A549 (cell line): ENCODE measurements around the gene PKN2.

ENCODE experiments used
- ESRRA ChIP-seq: fragments of 150-350 bp; IDR thresholded peaks from 2 replicates; pipeline ENCODE4 v1.6.1; 2014; ENCODE audit warnings: mild to moderate bottlenecking, low read length, borderline replicate concordance
- JUN ChIP-seq, 2 experiments: fragments of >200 bp; sonication (Bioruptor Twin); formaldehyde crosslinking; IDR thresholded peaks; 2 replicates in 1 of 2; 3 replicates in 1 of 2; pipeline ENCODE4 v1.6.1; 2016 to 2017
- MYC ChIP-seq: IDR thresholded peaks from 2 replicates; pipeline ENCODE4 v1.6.1; 2012; ENCODE audit warnings: mild to moderate bottlenecking, inconsistent platforms, low read length, improper control_type of control experiment, borderline replicate concordance
- SREBF2 ChIP-seq: fragments of 450-650 bp; IDR thresholded peaks from 2 replicates; pipeline ENCODE4 v1.6.1; 2014; ENCODE audit warnings: mild to moderate bottlenecking, moderate library complexity

GRCh38 chr1:88780485-88780884 is 96.4 kb downstream of the PKN2 start:
- TF ChIP-seq MYC = no peak
- TF ChIP-seq SREBF2 = no peak
- no peak for TF ChIP-seq JUN (IDR thresholded peaks at IDR 0.05)
- no peak for TF ChIP-seq ESRRA
